HUES6 (cell line): ENCODE results near the gene RIN2.

Experiments
- H3K27ac ChIP-seq: 2 replicates; pipeline ENCODE4 v1.7.0; 2013; ENCODE audit warnings: low read depth, mild to moderate bottlenecking, low read length, inconsistent platforms
- H3K27me3 ChIP-seq: 2 replicates; pipeline ENCODE4 v1.6.1; 2013; ENCODE audit warnings: low read length; ENCODE audit not compliant: control insufficient read depth, insufficient read depth
- H3K36me3 ChIP-seq: 2 replicates; pipeline ENCODE4 v1.6.1; 2013; ENCODE audit warnings: low read length; ENCODE audit not compliant: control insufficient read depth, insufficient read depth
- H3K4me1 ChIP-seq: 2 replicates; pipeline ENCODE4 v1.6.1; 2013; ENCODE audit warnings: low read length; ENCODE audit not compliant: control insufficient read depth, insufficient read depth
- H3K4me3 ChIP-seq: 2 replicates; pipeline ENCODE4 v1.5.1; 2013; ENCODE audit warnings: low read depth, low read length
- H3K9ac ChIP-seq: one replicate; pipeline ENCODE4 v1.6.1; 2013; ENCODE audit warnings: mild to moderate bottlenecking, low read length
- H3K9me3 ChIP-seq: 2 replicates; pipeline ENCODE4 v1.6.1; 2013; ENCODE audit warnings: low read depth, low read length; ENCODE audit not compliant: control insufficient read depth, insufficient read depth

Gene RIN2

GRCh38 chr20:19739351-19739750 is 18.7 kb upstream of the RIN2 start:
- no peaks in the 10 kb centered on the region for H3K9me3 ChIP-seq
- H3K4me3 ChIP-seq = no peak overlapping the region
- H3K27me3 ChIP-seq = no peaks in the 10 kb centered on the region
- no peak overlapping the region for H3K9ac ChIP-seq
- peaks cover 16% of the 10 kb centered on the region for H3K4me1 ChIP-seq
- H3K27ac ChIP-seq = no peak overlapping the region
- H3K36me3 ChIP-seq = no peaks in the 10 kb centered on the region

- Histone ChIP-seq H3K27ac (no peak overlapping the region), H3K9me3 (peaks cover 1% of the 10 kb centered on the region), H3K4me3 (no peak overlapping the region), H3K36me3 (no peaks in the 10 kb centered on the region), H3K27me3 (no peaks in the 10 kb centered on the region), H3K9ac (no peak overlapping the region), H3K4me1 (peaks cover 8% of the 10 kb centered on the region; the same call in 1 of the 2 replicates)
Measured at GRCh38 chr20:19740512-19740911, 17.5 kb upstream of the RIN2 start.

GRCh38 chr20:19741924-19742323 is 16.1 kb upstream of the RIN2 start:
- Histone ChIP-seq H3K9ac (no peak overlapping the region), H3K4me1 (0 out of 2 replicates have a peak, but pooled peaks cover 5% of the 10 kb centered on the region), H3K27ac (no peak overlapping the region), H3K9me3 (peaks cover 7% of the 10 kb centered on the region), H3K4me3 (no peak overlapping the region), H3K36me3 (no peaks in the 10 kb centered on the region), H3K27me3 (no peaks in the 10 kb centered on the region)

GRCh38 chr20:19742974-19743639 is 15.0 kb upstream of the RIN2 start:
- Histone ChIP-seq H3K27me3 (no peaks in the 10 kb centered on the region), H3K27ac (no peak overlapping the region), H3K9ac (no peak overlapping the region)

GRCh38 chr20:19743640-19743995 is 14.4 kb upstream of the RIN2 start:
- Histone ChIP-seq H3K36me3 (no peaks in the 10 kb centered on the region), H3K4me3 (no peak overlapping the region), H3K9me3 (peaks cover 7% of the 10 kb centered on the region), H3K27me3 (no peaks in the 10 kb centered on the region), H3K4me1 (0 out of 2 replicates have a peak, but pooled peaks cover 5% of the 10 kb centered on the region), H3K9ac (no peak overlapping the region), H3K27ac (no peak overlapping the region)

More at GRCh38 chr20:19742974-19743639, 15.0 kb upstream of the RIN2 start:
- H3K4me3 ChIP-seq = no peak overlapping the region
- 0 out of 2 replicates have a peak, but pooled peaks cover 5% of the 10 kb centered on the region for H3K4me1 ChIP-seq
- peaks cover 7% of the 10 kb centered on the region for H3K9me3 ChIP-seq
- H3K36me3 ChIP-seq = no peaks in the 10 kb centered on the region

GRCh38 chr20:19745106-19745505 is 13.0 kb upstream of the RIN2 start:
- no peak overlapping the region for H3K27ac ChIP-seq
- 0 out of 2 replicates have a peak, but pooled peaks cover 5% of the 10 kb centered on the region for H3K4me1 ChIP-seq
- H3K9me3 ChIP-seq = peaks cover 7% of the 10 kb centered on the region
- no peak overlapping the region for H3K4me3 ChIP-seq
- no peaks in the 10 kb centered on the region for H3K27me3 ChIP-seq
- no peak overlapping the region for H3K9ac ChIP-seq
- H3K36me3 ChIP-seq = no peaks in the 10 kb centered on the region

GRCh38 chr20:19745584-19745983 is 12.5 kb upstream of the RIN2 start:
- H3K4me1 ChIP-seq = 0 out of 2 replicates have a peak, but pooled peaks cover 5% of the 10 kb centered on the region
- no peak overlapping the region for H3K4me3 ChIP-seq
- no peaks in the 10 kb centered on the region for H3K27me3 ChIP-seq
- no peaks in the 10 kb centered on the region for H3K36me3 ChIP-seq
- H3K9me3 ChIP-seq = peaks cover 7% of the 10 kb centered on the region
- H3K27ac ChIP-seq = no peak overlapping the region
- H3K9ac ChIP-seq = no peak overlapping the region

- Histone ChIP-seq H3K4me3 (no peak overlapping the region), H3K4me1 (0 out of 2 replicates have a peak, but pooled peaks cover 5% of the 10 kb centered on the region), H3K27ac (no peak overlapping the region), H3K9me3 (peaks cover 7% of the 10 kb centered on the region), H3K27me3 (0 out of 2 replicates have a peak, but pooled peaks cover 3% of the 10 kb centered on the region), H3K9ac (no peak overlapping the region), H3K36me3 (no peaks in the 10 kb centered on the region)
Measured at GRCh38 chr20:19746396-19746795, 11.7 kb upstream of the RIN2 start.

GRCh38 chr20:19747903-19748302 is 10.2 kb upstream of the RIN2 start:
- Histone ChIP-seq H3K9ac (no peak overlapping the region), H3K27me3 (0 out of 2 replicates have a peak, but pooled peaks cover 6% of the 10 kb centered on the region), H3K4me3 (no peak overlapping the region), H3K4me1 (0 out of 2 replicates have a peak, but pooled peaks cover 5% of the 10 kb centered on the region), H3K9me3 (peaks cover 7% of the 10 kb centered on the region), H3K36me3 (no peaks in the 10 kb centered on the region), H3K27ac (no peak overlapping the region)

GRCh38 chr20:19748681-19749080 is 9.4 kb upstream of the RIN2 start:
- Histone ChIP-seq H3K9ac (no peak overlapping the region), H3K27ac (no peak overlapping the region), H3K27me3 (0 out of 2 replicates have a peak, but pooled peaks cover 6% of the 10 kb centered on the region), H3K4me1 (0 out of 2 replicates have a peak, but pooled peaks cover 2% of the 10 kb centered on the region), H3K4me3 (no peak overlapping the region), H3K9me3 (peaks cover 7% of the 10 kb centered on the region), H3K36me3 (no peaks in the 10 kb centered on the region)

GRCh38 chr20:19749618-19750071 is 8.4 kb upstream of the RIN2 start:
- Histone ChIP-seq H3K4me3 (no peak overlapping the region), H3K36me3 (no peaks in the 10 kb centered on the region), H3K27ac (no peak overlapping the region), H3K9ac (no peak overlapping the region), H3K9me3 (peaks cover 7% of the 10 kb centered on the region), H3K4me1 (no peaks in the 10 kb centered on the region), H3K27me3 (0 out of 2 replicates have a peak, but pooled peaks cover 6% of the 10 kb centered on the region)
